Measurements from ENCODE around the gene ISYNA1.

Gene ISYNA1

DNA sequence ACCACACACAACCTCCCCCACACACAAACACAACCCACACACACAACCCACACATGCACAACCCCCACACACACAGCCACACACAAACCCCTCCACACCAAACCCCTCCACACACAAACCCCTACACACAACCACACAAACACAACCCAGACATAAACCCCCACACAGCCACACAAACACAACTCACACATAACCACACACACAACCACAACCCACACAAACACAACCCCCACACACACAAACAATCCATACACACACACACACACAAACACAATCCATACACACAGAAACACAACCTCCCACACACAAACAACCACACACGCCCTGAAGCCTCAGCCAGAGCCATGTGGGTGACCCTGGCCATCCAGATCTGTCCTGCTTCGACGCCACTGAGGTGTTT, 30.0 kb upstream of the ISYNA1 start:
- no peak for DNase-seq (ENCODE audit: low read depth)

DNA sequence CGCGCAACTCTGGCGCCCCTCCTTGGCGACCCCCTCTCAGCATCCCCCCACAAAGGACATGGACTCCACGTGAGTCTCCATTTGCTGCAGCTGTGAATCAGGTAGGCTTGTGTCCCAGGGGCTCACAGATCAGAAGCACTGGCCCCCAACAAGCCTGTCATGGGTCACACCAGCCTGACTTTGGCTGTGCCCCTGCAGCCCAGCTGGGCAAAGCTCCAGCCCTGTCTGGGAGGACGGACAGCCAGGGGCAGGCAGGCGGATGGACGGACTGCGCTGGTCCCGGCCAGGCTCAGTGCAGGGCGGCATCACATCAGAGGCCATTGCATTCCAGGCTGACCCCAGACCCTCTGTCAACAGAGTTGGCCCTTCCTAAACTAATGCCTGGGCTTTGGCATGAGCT, 28.4 kb upstream of the ISYNA1 start:
- DNase-seq (ENCODE audit: low read depth) = no peak

- DNase-seq (ENCODE audit: low read depth) = no peak
Measured at GRCh38 chr19:18465964-18466339, 28.0 kb upstream of the ISYNA1 start.

DNA sequence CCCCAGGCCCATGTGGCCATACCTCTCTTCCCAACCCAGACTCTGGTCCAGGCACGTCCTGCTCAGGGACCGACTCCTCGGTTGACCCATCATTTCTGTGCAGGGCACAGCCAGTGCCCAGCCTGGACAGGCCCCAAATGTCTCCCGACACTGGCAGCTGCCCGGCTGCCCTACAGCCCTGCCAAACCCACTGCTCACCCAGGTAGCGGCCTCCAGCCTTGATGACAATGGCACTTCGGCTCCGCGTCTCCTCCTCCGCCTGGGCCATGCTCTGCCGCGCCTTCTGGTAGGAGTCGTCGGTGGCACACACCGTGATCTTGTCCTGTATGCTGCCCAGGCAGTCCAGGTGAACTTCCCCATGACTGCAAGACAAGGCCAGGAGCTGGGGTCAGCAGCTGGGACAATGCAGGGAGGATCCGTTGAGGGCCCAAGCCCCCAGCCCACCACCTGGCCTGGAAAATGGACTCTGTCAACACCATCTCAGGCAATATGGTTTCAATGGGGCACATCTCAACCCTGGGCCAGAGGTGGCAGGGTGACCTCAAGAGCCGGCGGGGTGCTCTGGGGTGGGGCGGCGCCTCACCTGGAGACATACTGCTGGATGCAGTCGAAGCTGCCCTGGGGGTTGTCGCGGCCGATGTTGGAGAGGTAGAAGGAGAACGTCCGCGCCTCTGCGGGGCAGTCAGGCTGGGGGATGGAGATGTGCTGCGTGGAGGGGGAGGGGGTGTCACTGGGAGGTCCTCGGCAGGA, 27.5 kb upstream of the ISYNA1 start:
- DNase-seq (ENCODE audit: low read depth) = no peak

DNA sequence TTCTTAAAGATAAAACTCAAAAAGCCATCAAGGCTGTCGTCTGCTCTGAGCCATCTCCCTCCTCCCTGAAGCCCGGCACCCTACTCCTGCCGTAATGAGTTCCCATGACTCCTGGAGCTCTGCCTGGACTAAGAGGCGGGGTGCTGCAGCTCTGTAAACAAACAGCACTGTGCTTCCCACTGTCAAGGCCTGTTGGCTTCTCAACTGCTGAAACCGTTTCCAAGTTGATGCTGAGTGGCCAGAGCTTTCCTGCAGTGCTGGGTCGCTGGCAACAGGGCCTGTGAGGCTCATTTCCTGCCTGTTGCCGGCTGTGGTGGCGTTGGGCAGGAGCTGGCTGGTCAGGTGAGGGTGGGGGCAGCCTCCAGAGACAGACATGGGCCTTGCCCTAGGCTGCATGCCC, 26.7 kb upstream of the ISYNA1 start:
- no peak for DNase-seq (ENCODE audit: low read depth)

DNA sequence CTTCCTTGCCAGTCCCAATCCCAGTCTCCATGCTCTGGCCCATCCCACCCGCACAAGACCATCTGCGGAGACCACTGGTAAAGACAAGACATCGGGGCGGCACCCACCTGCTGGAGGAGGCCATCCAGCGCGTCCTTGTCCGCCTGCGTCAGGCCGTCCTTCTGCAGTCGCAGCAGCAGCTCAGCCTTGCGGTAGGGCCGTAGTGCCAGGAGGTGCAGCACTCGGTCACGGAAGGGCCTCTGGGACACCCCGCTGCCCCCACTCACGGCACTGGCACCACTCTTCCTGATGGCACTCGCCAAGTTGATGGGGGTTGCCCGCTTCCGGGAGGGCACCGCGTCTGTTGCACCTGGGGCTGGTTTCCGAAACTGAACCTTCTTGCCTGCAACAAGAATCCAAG, 23.5 kb upstream of the ISYNA1 start:
- DNase-seq (ENCODE audit: low read depth) = no peak

DNA sequence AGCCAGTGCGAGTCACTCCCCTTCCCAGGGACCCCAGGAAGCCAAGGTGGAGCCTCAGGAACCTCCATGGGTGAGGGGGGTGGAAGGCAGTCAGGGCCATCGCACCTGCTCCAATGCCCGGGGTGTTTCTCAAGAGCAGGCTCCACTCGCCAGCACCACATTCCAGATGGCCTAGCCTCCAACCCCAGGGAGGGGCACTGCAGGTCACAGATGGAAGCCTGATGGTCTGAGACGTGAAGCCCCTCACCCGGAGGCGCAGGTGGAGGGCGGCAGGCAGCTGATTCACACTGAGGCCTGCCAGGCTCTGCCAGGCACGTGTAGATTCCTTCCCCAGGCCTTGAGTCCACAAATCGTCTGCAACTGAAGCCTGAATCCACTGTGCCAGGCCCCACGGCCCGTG, 23.0 kb upstream of the ISYNA1 start:
- DNase-seq (ENCODE audit: low read depth) = no peak

- DNase-seq (ENCODE audit: low read depth) = no peak
Measured at GRCh38 chr19:18457483-18458331, 19.8 kb upstream of the ISYNA1 start.

DNA sequence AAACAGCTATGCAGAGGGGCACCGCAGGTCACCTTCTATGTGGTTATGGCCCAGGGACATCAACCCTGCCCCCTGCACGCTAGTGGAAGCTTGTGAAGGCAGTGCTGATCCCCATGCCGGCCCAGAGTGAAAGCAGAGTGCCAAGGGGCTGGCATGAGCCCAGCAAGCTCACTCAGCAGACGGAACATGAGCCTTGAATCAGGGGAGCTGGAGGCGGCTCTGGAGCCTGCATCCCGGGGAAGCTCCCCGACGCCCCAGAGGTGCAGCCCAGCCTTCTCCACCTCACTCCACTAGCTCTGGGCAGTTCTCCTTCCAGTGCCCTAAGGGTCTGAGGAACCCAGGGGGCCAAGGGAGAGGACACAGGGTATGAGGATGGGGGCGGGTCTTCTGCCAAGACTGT, 19.0 kb upstream of the ISYNA1 start:
- DNase-seq (ENCODE audit: low read depth) = no peak

DNA sequence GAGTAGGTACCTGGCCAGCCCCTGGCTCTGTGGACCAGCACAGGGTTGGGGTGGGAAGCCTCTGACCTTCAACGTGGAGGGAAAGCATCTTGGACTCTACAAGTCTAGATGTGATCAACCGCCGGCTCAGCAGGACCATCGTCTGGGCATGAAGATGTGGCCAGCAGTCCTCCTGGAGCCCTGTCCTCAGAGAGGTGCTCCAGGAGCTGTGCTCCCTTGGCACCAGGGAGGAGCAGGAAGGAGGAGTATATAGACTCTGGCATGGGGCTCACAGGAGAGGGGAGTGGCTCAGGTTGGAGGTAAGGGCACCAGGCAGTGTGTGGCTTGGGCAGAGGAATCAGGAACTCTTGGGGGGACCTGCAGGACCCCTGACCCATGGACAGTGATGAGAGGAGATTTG, 18.3 kb upstream of the ISYNA1 start:
- DNase-seq (ENCODE audit: low read depth) = no peak

DNA sequence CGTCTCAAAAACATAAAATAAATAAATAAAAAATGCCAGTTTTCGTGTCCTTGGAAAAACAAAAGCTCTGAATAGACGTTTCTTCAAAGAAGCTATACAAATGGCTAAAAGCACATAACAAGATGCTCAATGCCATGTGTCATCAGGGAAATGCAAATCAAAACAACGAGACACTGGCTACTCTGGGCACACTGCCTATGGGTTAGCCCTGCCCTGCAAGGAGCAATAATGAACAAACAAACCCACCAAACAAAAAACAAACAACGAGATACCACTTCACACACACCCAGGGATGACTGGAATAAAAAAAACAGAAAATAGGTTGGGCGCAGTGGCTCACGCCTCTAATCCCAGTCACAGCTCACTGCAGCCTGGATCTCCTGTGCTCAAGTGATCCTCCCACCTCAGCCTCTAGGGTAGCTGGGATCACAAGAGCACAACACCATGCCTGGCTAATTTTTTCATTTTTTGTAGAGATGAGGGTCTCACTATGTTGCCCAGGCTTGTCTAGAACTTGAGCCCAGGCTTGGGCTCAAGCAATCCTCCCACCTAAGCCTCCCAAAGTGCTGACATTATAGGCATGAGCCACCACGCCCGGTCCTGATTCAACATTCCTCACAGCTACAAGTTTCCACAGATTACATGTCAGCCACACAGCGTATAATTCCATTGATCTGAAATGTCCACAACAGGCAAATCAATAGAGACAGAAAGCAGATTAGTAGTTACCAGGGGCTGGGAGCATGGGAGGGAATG, 15.5 kb upstream of the ISYNA1 start:
- DNase-seq (ENCODE audit: low read depth) = no peak

GRCh38 chr19:18452386-18452785, 14.5 kb upstream of the ISYNA1 start:
- no peak for DNase-seq (ENCODE audit: low read depth)

DNA sequence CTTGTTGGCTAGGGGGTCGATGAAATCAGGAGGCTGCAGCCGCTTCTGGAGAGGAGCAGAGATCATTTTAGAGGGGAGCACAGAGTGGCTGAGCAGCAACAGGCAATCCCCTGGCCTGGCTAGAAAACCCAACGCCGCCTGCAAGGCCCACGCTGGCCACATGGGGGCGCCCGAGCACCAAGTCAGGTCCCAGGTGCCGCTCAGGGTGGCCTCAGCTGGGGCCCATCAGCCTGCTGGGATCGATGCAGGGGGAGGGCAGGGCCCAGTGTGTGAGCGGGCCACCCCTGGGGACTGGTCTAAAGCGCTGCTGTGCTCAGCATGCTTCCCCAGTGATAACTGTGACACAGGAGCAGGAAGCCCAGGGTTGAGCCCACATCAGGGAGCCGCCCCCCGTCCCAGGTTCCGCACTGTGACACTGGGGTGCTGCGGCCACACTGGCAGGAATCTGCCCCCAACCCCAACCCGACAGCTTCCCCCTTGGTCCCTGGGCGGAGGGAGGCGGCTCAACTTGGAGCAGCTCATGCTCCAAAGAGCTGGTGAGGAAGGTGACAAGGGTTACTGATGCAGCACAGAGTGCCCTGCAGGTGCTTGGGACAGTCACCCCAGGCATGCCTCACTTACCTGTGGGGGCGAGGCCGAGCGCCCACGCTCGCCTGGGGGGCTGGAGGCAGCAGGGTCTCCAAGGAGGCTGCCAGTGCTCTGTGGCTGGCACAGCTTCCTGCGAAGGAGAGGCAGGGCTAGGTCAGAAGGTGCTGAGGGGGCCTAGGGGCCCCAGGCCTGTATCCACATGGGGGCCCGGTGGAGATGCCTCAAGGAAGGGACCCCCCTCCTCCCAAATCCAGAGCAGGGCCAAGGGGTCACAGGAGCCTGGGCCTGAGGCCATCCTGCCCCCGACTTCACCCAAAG, 13.3 kb upstream of the ISYNA1 start:
- DNase-seq (ENCODE audit: low read depth) = peak; percentile 78

DNA sequence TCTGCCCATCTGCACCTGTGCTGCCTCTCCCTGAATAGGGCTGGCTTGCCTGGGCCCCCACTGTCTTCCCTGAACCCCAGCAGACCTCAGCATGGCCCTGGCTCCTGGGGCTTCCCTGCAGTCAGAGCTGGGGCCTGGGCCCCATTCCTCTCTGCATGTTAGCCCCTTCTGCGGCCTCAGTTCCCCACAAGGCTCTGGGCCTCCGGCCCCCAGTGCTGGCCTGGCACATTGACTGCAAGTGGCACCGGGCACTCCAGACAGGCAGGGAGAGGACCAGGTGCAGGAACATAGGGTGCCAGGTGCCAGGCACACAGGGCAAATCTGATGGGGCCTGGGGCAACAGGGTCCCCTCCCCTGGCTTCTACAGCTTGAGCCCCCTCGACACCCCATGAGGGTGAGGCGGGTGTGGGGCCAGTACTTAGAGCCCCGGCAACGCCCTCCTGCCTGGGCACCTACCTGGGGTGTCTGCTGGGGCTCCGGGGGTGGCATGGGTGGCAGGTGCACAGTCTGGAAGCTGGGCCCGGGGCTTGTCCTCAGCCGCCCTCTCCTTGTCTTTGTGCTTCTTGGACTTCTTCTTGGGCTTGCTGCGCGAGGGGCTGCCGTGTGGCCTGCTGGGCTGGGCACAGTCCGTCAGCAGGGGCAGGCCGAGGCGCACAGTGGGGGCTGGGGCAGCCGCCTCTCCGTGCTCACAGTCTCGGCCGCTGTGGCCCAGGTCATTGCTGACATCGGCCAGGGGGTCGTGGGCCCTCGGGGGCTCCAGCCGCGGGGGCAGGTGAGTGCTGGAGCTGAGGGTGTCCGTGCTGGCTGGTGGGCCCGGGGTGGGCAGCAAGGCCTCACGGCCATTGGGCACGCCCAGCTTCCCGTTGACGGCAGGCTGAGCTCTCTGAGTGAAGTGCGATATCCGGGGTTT, 12.3 kb upstream of the ISYNA1 start:
- no peak for DNase-seq (ENCODE audit: low read depth)

DNA sequence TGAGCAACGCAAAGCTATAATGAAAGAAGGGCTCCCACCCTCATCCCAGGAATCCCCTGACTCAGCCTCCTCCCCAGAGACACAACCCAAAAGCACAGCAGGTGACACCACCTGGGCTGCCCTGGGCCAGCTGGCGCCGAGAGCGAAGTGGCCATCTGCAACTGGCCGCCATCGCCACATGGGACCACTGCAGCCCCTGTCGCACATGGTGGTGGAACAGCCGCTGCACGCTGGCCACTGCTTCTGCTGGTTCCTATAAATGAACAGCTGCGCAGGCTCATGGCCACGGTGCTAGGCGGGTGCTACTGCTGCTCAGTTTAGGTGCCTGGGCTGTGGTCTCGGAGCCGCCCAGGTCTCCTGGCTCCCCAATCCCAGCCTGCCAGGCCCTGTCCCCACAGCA, 11.6 kb upstream of the ISYNA1 start:
- DNase-seq (ENCODE audit: low read depth) = no peak

GRCh38 chr19:18446811-18447359, 9.0 kb upstream of the ISYNA1 start:
- no peak for DNase-seq (ENCODE audit: low read depth)

- no peak for DNase-seq (ENCODE audit: low read depth)
Measured at GRCh38 chr19:18446145-18446810, 8.3 kb upstream of the ISYNA1 start.

DNA sequence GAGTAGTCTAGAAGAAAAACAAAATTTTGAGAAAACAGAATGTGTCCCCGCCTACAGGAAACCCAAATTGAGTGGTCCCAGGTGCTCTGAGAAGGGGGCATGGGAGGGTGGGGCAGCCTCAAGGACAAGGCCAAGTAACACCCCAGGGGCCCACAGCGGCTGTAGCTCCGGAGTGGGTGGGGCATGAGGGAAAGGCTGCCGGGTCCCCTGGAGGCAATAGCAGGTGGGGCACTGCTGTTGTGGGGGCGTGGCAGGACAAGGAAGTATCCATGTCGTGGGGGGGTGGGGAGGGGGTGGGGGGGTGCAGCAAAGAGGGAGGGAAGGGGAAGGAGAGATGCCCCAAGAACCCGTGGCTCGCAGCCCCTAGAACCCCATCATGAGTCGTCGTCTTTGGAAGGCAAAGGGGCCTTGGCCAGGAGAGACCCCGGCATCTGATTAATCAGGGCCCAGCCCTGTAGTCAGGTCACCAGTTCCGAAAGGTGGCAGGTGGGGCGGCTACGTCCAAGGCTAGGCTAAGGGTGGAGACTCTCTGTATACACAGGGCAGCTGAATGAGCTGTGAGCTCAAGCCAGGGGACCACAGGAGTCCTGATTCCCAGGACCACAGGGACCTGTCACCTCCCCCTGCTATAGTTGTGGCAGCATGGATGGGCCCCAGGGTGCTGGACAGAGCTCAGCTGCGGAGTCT, 7.5 kb upstream of the ISYNA1 start:
- DNase-seq (ENCODE audit: low read depth) = no peak

DNA sequence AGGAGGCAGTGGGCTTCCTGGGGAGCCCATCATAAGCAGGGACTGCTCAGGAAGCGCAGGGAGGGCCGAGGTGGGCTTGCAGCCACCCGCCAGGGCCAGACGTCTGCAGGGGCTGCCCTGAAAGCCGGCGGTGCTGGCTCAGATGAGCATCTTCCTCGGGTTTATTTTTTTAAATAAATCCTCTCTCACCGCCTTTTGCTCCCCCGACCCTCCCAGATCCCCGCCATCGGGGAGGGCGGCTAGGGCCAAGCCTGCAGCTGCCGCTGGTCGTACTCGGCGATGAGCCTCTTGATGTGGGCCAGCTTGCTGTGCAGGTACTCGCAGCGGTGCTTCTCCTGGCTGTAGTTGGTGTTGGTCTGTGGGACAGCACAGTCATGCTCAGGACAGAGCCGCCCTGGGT, 6.6 kb upstream of the ISYNA1 start:
- DNase-seq (ENCODE audit: low read depth) = no peak
